ENCODE data around the gene CDKL2. TPM values are rescaled to one million over a fixed set of nuclear protein-coding genes. Genes with fewer than 3 reads are reported as not detected.
"Not testable (repeated sequence)": the region's sequence is repeated elsewhere in the genome, so short reads cannot be mapped to it uniquely, and the experiment has no call there.

CDKL2 gene
- total RNA-seq, 5 donors from 2014 or later (not counting 1 experiment from before 2014, with no cell fraction given), result 0.26 to 1.9 (median 0.79) TPM

DNA sequence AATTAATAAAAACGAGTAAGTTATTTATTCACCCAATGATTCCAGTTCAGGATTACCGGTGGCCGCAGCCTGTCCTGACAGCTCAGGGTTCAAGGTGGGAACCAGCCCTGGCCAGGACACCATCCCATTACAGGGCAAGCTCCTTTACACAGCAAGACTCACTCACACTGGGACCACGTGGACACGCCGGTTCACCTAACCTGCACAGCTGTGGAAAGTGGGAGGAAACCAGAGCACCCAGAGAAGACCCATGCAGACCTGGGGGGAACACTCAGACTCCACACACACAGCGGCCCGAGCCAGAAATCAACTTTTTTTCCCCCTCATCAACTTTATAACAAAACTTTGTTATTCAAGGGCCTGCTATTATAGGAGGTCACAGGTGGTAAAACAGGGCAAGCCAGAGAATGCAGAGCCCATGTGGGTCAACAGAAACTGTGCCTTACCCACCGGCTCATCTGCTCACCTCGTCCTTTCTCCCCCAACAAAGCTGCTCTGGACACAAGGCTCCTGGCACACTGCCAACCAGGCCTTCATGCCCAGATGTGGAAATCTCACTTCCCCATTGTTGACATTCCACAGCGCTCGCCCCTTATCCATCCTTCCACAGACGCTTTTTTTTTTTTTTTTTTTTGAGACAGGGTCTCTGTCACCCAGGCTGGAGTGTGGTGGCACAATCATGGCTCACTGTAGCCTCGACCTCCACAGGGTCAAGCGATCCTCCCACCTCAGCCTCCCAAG is 82.5 kb downstream of the CDKL2 start:
- Mint-ChIP-seq H3K9me3 (no peaks in the 10 kb centered on the region), H3K4me3 (no peak overlapping the region), H3K4me1 (no peaks in the 10 kb centered on the region), H3K27me3 (no peaks in the 10 kb centered on the region), H3K36me3 (peaks cover 12% of the 10 kb centered on the region), H3K27ac (no peak overlapping the region)
- 94% methylated on average over 9 of the region's 15 CpGs for WGBS (ENCODE audit: insufficient coverage)
- POLR2A ChIA-PET, result no interaction called here
- Histone ChIP-seq H3K4me1 (ENCODE audit: control insufficient read depth in 1 of 2, extremely low read depth in 1 of 2, insufficient read depth in 2 of 2, low read length in 2 of 2) (no peaks in the 10 kb centered on the region), H3K27ac (ENCODE audit: low read length) (no peak overlapping the region), H3K27me3 (replicated peaks in 1 of 2; ENCODE audit: control insufficient read depth in 2 of 2, extremely low read depth in 1 of 2, insufficient read depth in 2 of 2, low read length in 1 of 2) (no peaks in the 10 kb centered on the region), H3K9me3 (no peaks in the 10 kb centered on the region), H3K36me3 (ENCODE audit: control insufficient read depth in 2 of 2, extremely low read depth in 1 of 2, insufficient read depth in 1 of 2, low read length in 1 of 2) (peaks cover 3% of the 10 kb centered on the region in 2 donors), H3K4me3 (ENCODE audit: control insufficient read depth in 1 of 2, extremely low read depth in 1 of 2, low read length in 1 of 2) (no peak overlapping the region)
- ATAC-seq (replicated peaks in 1 of 4) (no peak), DNase-seq (no peak)
- CTCF ChIA-PET, result interaction anchor here (0.6 to 0.7 kb wide), 3 partner anchors 30 to 687 kb away, joined by 3 to 8 read pairs (median 5); no protein-coding TSS in a partner anchor

- Mint-ChIP-seq H3K4me3 (no peak overlapping the region), H3K27me3 (no peaks in the 10 kb centered on the region), H3K4me1 (no peaks in the 10 kb centered on the region), H3K36me3 (peaks cover 27% of the 10 kb centered on the region), H3K27ac (no peak overlapping the region), H3K9me3 (no peaks in the 10 kb centered on the region)
- CTCF ChIA-PET, result interaction anchor here in 1 of 2 donors (0.7 kb wide), 1 partner anchor 333 kb away, joined by 3 read pairs; no protein-coding TSS in a partner anchor
- DNase-seq (no peak), ATAC-seq (replicated peaks in 1 of 4) (no peak)
- H3K4me1 ChIP-seq (ENCODE audit: control insufficient read depth in 1 of 2, extremely low read depth in 1 of 2, insufficient read depth in 2 of 2, low read length in 2 of 2), result no peaks in the 10 kb centered on the region
- no peaks in the 10 kb centered on the region for H3K9me3 ChIP-seq
- POLR2A ChIA-PET, result no interaction called here
- no peak overlapping the region for H3K4me3 ChIP-seq (ENCODE audit: control insufficient read depth in 1 of 2, extremely low read depth in 1 of 2, low read length in 1 of 2)
- H3K27ac ChIP-seq (ENCODE audit: low read length), result no peak overlapping the region
- 92% methylated on average over 5 of the region's 5 CpGs for WGBS (ENCODE audit: insufficient coverage)
- peaks cover 3 to 9% of the 10 kb centered on the region in 2 donors for H3K36me3 ChIP-seq (ENCODE audit: control insufficient read depth in 2 of 2, extremely low read depth in 1 of 2, insufficient read depth in 1 of 2, low read length in 1 of 2)
- no peaks in the 10 kb centered on the region for H3K27me3 ChIP-seq (replicated peaks in 1 of 2; ENCODE audit: control insufficient read depth in 2 of 2, extremely low read depth in 1 of 2, insufficient read depth in 2 of 2, low read length in 1 of 2)
Observed at GRCh38 chr4:75545526-75545925, 84.8 kb downstream of the CDKL2 start.

DNA sequence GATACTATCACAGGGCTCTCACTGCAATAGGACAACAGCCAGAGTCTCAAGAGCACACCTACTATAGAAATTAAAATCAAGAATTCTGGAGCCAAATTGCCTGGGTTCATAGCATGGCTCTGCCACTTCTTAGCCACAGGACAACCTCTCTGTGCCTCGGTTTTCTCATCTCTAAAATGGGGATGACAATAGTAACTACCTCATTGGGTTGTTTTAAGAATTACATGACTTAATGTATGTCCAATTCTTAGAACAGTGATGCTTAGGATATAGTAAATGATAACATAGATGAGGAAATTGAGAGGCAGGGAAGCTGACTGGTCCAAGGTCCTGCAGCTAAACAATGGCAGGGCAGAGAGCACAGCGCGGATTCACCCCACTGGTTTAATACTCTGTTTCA is 85.5 kb downstream of the CDKL2 start:
- CTCF ChIA-PET, result no interaction called here
- H3K36me3 Mint-ChIP-seq, result peaks cover 33% of the 10 kb centered on the region

GRCh38 chr4:75544220-75544619 is 86.1 kb downstream of the CDKL2 start:
- DNase-seq; H3K4me3 ChIP-seq (ENCODE audit: control insufficient read depth in 1 of 2, extremely low read depth in 1 of 2, low read length in 1 of 2); ATAC-seq (replicated peaks in 1 of 4); H3K4me1 Mint-ChIP-seq; H3K9me3 ChIP-seq; H3K27ac Mint-ChIP-seq; H3K27ac ChIP-seq (ENCODE audit: low read length); H3K9me3 Mint-ChIP-seq; H3K27me3 Mint-ChIP-seq; CTCF ChIA-PET; H3K4me3 Mint-ChIP-seq; H3K27me3 ChIP-seq (replicated peaks in 1 of 2; ENCODE audit: control insufficient read depth in 2 of 2, extremely low read depth in 1 of 2, insufficient read depth in 2 of 2, low read length in 1 of 2); H3K4me1 ChIP-seq (ENCODE audit: control insufficient read depth in 1 of 2, extremely low read depth in 1 of 2, insufficient read depth in 2 of 2, low read length in 2 of 2): not testable (repeated sequence)
- POLR2A ChIA-PET, result interaction anchor here in 1 of 2 donors (0.6 kb wide), 1 partner anchor 218 kb away, joined by 12 read pairs; no protein-coding TSS in a partner anchor
- H3K36me3 ChIP-seq (ENCODE audit: control insufficient read depth in 2 of 2, extremely low read depth in 1 of 2, insufficient read depth in 1 of 2, low read length in 1 of 2), result peaks cover 3 to 14% of the 10 kb centered on the region in 2 donors
- 93% methylated on average over 7 of the region's 8 CpGs for WGBS (ENCODE audit: insufficient coverage)
- H3K36me3 Mint-ChIP-seq, result peaks cover 36% of the 10 kb centered on the region

More for the DNA sequence above, 85.5 kb downstream of the CDKL2 start:
- H3K4me3 ChIP-seq (ENCODE audit: control insufficient read depth in 1 of 2, extremely low read depth in 1 of 2, low read length in 1 of 2), result no peak overlapping the region
- Mint-ChIP-seq H3K4me3 (no peak overlapping the region), H3K9me3 (no peaks in the 10 kb centered on the region), H3K27ac (no peak overlapping the region), H3K4me1 (no peaks in the 10 kb centered on the region), H3K27me3 (no peaks in the 10 kb centered on the region)
- POLR2A ChIA-PET, result interaction anchor here in 1 of 2 donors (0.5 kb wide), 1 partner anchor 229 kb away, joined by 3 read pairs; no protein-coding TSS in a partner anchor
- WGBS (ENCODE audit: insufficient coverage), result 100% methylated on average over 2 of the region's 3 CpGs
- H3K36me3 ChIP-seq (ENCODE audit: control insufficient read depth in 2 of 2, extremely low read depth in 1 of 2, insufficient read depth in 1 of 2, low read length in 1 of 2), result peaks cover 3 to 10% of the 10 kb centered on the region in 2 donors
- no peak for ATAC-seq (replicated peaks in 1 of 4)
- H3K27me3 ChIP-seq (replicated peaks in 1 of 2; ENCODE audit: control insufficient read depth in 2 of 2, extremely low read depth in 1 of 2, insufficient read depth in 2 of 2, low read length in 1 of 2), result no peaks in the 10 kb centered on the region
- no peak overlapping the region for H3K27ac ChIP-seq (ENCODE audit: low read length)
- H3K9me3 ChIP-seq, result no peaks in the 10 kb centered on the region
- DNase-seq, result no peak
- H3K4me1 ChIP-seq (ENCODE audit: control insufficient read depth in 1 of 2, extremely low read depth in 1 of 2, insufficient read depth in 2 of 2, low read length in 2 of 2), result no peaks in the 10 kb centered on the region

DNA sequence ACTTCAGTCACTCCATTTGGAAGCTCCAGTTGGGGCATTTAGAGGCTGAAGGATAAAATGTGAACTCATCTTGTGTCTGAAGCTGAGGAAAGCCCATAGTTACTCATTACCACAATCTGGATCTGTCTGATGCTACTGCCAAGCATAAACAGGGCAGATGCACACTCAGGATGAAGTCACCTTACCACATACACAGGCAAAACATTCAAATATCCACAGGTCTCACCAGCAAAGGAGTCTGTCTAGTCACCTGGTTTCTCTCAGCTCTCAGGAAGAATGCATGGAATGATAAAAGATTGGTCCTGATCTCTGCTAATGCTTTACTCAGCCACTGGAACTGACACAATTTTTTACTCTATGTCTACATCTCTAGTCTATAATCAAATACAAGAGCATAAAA is 87.5 kb downstream of the CDKL2 start:
- ATAC-seq (replicated peaks in 1 of 4) (no peak), DNase-seq (no peak)
- Histone ChIP-seq H3K27me3 (replicated peaks in 1 of 2; ENCODE audit: control insufficient read depth in 2 of 2, extremely low read depth in 1 of 2, insufficient read depth in 2 of 2, low read length in 1 of 2) (no peaks in the 10 kb centered on the region), H3K27ac (ENCODE audit: low read length) (no peak overlapping the region), H3K4me3 (ENCODE audit: control insufficient read depth in 1 of 2, extremely low read depth in 1 of 2, low read length in 1 of 2) (no peak overlapping the region), H3K36me3 (ENCODE audit: control insufficient read depth in 2 of 2, extremely low read depth in 1 of 2, insufficient read depth in 1 of 2, low read length in 1 of 2) (peaks cover 3 to 14% of the 10 kb centered on the region in 2 donors), H3K9me3 (no peaks in the 10 kb centered on the region), H3K4me1 (ENCODE audit: control insufficient read depth in 1 of 2, extremely low read depth in 1 of 2, insufficient read depth in 2 of 2, low read length in 2 of 2) (no peaks in the 10 kb centered on the region)
- Mint-ChIP-seq H3K4me1 (no peaks in the 10 kb centered on the region), H3K27ac (no peak overlapping the region), H3K27me3 (no peaks in the 10 kb centered on the region), H3K4me3 (no peak overlapping the region), H3K9me3 (no peaks in the 10 kb centered on the region), H3K36me3 (peaks cover 36% of the 10 kb centered on the region)
- POLR2A ChIA-PET, result no interaction called here
- CTCF ChIA-PET, result no interaction called here

- H3K4me3 Mint-ChIP-seq; H3K4me3 ChIP-seq (ENCODE audit: control insufficient read depth in 1 of 2, extremely low read depth in 1 of 2, low read length in 1 of 2); H3K27ac ChIP-seq (ENCODE audit: low read length); H3K4me1 Mint-ChIP-seq; POLR2A ChIA-PET; ATAC-seq (replicated peaks in 1 of 4); H3K27me3 ChIP-seq (replicated peaks in 1 of 2; ENCODE audit: control insufficient read depth in 2 of 2, extremely low read depth in 1 of 2, insufficient read depth in 2 of 2, low read length in 1 of 2); H3K27ac Mint-ChIP-seq; H3K27me3 Mint-ChIP-seq; H3K9me3 ChIP-seq; H3K4me1 ChIP-seq (ENCODE audit: control insufficient read depth in 1 of 2, extremely low read depth in 1 of 2, insufficient read depth in 2 of 2, low read length in 2 of 2); CTCF ChIA-PET; H3K36me3 ChIP-seq (ENCODE audit: control insufficient read depth in 2 of 2, extremely low read depth in 1 of 2, insufficient read depth in 1 of 2, low read length in 1 of 2); DNase-seq: not testable (repeated sequence)
- H3K9me3 Mint-ChIP-seq, result peaks cover 5 to 12% (median 7%) of the 10 kb centered on the region in 3 donors
- no CpG with 5 or more reads among the region's 6 CpGs for WGBS (ENCODE audit: insufficient coverage)
- peaks cover 39% of the 10 kb centered on the region for H3K36me3 Mint-ChIP-seq
Observed at GRCh38 chr4:75537308-75537707, 93.0 kb downstream of the CDKL2 start.

All from T-cell (primary cell).